ENCODE measurements around the gene JPH3. TPM values are rescaled to one million over a fixed set of nuclear protein-coding genes. Genes with fewer than 3 reads are reported as not detected.

JPH3 gene
- total RNA-seq, 6 experiments from 2014 or later = 0.07 to 0.12 TPM; not detected in 4

DNA sequence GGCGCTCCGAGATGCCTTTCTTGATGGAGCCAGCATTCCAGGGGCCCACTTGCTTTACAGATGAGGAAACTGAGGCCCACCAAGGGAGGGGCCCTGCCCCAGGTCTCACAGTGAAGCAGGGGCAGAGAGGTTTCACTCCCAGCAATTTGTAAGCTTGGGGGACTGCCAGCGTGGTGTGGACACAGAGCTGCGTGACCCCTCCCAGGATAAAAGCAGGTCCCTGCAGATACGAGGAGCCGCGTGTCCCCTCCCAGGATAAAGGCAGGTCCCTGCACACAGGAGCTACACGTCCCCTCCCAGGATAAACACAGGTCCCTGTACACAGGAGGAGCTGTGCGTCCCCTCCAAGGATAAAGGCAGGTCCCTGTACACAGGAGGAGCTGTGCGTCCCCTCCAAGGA is 11.7 kb downstream of the JPH3 start:
- H3K36me3 ChIP-seq = no peaks in the 10 kb centered on the region
- no peaks in the 10 kb centered on the region for H3K27me3 ChIP-seq
- ATAC-seq (no peak), DNase-seq (no peak)
- no peak overlapping the region for H3K4me3 ChIP-seq
- intact Hi-C loops (cut with DNase I) = no loop called here
- H3K27ac ChIP-seq = no peak overlapping the region
- TF ChIP-seq POLR2A (IDR thresholded peaks at IDR 0.05) = no peak
- TF ChIP-seq, protein P1, sequence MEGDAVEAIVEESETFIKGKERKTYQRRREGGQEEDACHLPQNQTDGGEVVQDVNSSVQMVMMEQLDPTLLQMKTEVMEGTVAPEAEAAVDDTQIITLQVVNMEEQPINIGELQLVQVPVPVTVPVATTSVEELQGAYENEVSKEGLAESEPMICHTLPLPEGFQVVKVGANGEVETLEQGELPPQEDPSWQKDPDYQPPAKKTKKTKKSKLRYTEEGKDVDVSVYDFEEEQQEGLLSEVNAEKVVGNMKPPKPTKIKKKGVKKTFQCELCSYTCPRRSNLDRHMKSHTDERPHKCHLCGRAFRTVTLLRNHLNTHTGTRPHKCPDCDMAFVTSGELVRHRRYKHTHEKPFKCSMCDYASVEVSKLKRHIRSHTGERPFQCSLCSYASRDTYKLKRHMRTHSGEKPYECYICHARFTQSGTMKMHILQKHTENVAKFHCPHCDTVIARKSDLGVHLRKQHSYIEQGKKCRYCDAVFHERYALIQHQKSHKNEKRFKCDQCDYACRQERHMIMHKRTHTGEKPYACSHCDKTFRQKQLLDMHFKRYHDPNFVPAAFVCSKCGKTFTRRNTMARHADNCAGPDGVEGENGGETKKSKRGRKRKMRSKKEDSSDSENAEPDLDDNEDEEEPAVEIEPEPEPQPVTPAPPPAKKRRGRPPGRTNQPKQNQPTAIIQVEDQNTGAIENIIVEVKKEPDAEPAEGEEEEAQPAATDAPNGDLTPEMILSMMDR (IDR thresholded peaks at IDR 0.05) = no peak
- no peaks in the 10 kb centered on the region for H3K4me1 ChIP-seq
- 76% methylated on average over 2 of the region's 10 CpGs for WGBS (ENCODE audit: insufficient coverage, low coverage, low lambda C conversion rate, missing lambda C conversion rate)
- no peaks in the 10 kb centered on the region for H3K9me3 ChIP-seq

DNA sequence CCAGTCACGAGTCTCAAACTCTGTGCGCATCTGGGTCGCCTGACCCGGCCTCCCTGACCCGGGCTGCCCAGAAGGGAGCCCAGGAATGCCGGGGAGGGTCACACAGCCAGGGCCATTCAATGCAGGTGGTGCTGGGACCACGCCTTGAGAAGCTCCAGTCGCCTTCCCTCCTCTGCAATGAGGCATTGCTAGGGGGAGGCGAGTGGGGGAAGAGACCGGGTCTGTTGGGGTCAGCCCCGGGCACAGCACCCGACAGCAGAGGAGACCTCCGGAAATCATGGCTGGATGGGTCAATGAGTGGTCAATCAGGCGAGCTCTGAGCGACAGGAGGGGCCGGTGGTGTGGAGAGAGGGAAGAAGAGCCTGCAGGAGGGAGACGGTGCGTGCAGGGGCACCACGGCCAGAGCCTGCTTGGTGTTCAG is 13.3 kb downstream of the JPH3 start:
- ATAC-seq (no peak), DNase-seq (no peak)
- Histone ChIP-seq H3K27me3 (no peaks in the 10 kb centered on the region), H3K27ac (no peak overlapping the region), H3K4me1 (no peaks in the 10 kb centered on the region), H3K36me3 (no peaks in the 10 kb centered on the region), H3K4me3 (no peak overlapping the region), H3K9me3 (no peaks in the 10 kb centered on the region)
- no peak for TF ChIP-seq POLR2A (IDR thresholded peaks at IDR 0.05)
- TF ChIP-seq, protein P1 (IDR thresholded peaks at IDR 0.05) = no peak
- WGBS (ENCODE audit: insufficient coverage, low coverage, low lambda C conversion rate, missing lambda C conversion rate) = 42% methylated on average over 10 of the region's 19 CpGs
- intact Hi-C loops (cut with DNase I) = no loop called here

DNA sequence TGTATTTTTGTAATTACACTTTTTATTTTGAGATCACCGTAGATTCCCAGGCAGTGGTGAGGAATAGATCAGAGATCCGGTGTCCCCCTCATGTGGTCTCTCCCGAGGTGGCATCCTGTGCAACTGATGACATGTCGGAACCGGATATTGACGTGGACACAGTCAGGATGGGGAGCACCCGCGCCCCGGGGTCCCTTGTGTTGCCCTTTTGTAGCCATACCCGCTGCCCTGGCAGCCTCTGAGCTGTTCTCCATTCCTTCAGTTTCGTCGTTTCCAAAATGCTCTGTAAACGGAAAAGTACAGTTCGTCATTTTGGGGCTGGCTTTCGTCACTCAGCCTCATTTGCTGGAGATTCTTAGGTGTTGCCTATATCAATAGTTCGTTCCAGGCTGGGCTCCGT is 14.2 kb downstream of the JPH3 start:
- 50% methylated on average over 11 of the region's 17 CpGs for WGBS (ENCODE audit: insufficient coverage, low coverage, low lambda C conversion rate, missing lambda C conversion rate)
- Histone ChIP-seq H3K9me3 (no peaks in the 10 kb centered on the region), H3K27me3 (no peaks in the 10 kb centered on the region)

DNA sequence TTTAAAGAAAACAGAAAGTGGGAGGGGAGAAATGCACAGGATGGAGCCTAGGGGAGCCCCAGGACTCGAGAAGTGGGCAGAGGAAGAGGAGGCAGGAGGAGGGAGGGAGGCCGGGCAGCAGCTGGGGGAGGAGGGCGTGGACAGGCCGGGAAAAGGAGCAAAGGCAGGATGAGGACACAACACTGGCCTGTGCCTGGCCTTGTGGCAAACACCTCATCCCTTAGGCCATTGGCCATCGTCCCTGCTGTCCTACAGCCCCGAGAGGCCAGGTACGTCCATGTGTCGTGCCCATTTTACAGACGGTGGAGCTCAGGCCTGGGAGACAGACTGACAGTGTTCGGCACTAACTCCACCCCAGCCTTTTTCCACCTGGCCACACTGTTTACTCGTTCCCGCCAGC is 15.9 kb downstream of the JPH3 start:
- no peak overlapping the region for H3K4me3 ChIP-seq
- intact Hi-C loops (cut with DNase I) = no loop called here
- H3K36me3 ChIP-seq = no peaks in the 10 kb centered on the region
- H3K9me3 ChIP-seq = no peaks in the 10 kb centered on the region
- DNase-seq (no peak), ATAC-seq (no peak)
- no peaks in the 10 kb centered on the region for H3K4me1 ChIP-seq
- no peak overlapping the region for H3K27ac ChIP-seq
- H3K27me3 ChIP-seq = no peaks in the 10 kb centered on the region
- TF ChIP-seq, protein P1 (IDR thresholded peaks at IDR 0.05) = no peak
- no peak for TF ChIP-seq POLR2A (IDR thresholded peaks at IDR 0.05)
- 22% methylated on average over 4 of the region's 12 CpGs for WGBS (ENCODE audit: insufficient coverage, low coverage, low lambda C conversion rate, missing lambda C conversion rate)

More for the DNA sequence above, 14.2 kb downstream of the JPH3 start:
- Histone ChIP-seq H3K36me3 (no peaks in the 10 kb centered on the region), H3K4me3 (no peak overlapping the region), H3K4me1 (no peaks in the 10 kb centered on the region), H3K27ac (no peak overlapping the region)
- ATAC-seq (no peak), DNase-seq (no peak)
- TF ChIP-seq, protein P1 (IDR thresholded peaks at IDR 0.05) = no peak
- TF ChIP-seq POLR2A (IDR thresholded peaks at IDR 0.05) = no peak
- intact Hi-C loops (cut with DNase I) = no loop called here
